BLaER1 treated with 17β-estradiol and CSF1 and Interleukin-3, amounts not matched to agents 10 nM and 100 nM (cell line): ENCODE results near the gene RNASEH2A.

Experiments used
- H3K27ac ChIP-seq, 11 experiments: shearing (Covaris generic); formaldehyde crosslinking; 2 replicates each; pipeline ENCODE4 v1.8.1; 2022
- H3K27me3 ChIP-seq, 11 experiments: shearing (Covaris generic); formaldehyde crosslinking; 2 replicates each; pipeline ENCODE4 v1.8.1; 2022
- H3K36me3 ChIP-seq, 11 experiments: shearing (Covaris generic); formaldehyde crosslinking; 2 replicates each; pipeline ENCODE4 v1.8.1; 2022
- H3K4me1 ChIP-seq, 10 experiments: shearing (Covaris generic); formaldehyde crosslinking; 2 replicates each; pipeline ENCODE4 v1.8.1; 2022
- H3K4me2 ChIP-seq, 11 experiments: shearing (Covaris generic); formaldehyde crosslinking; 2 replicates each; pipeline ENCODE4 v1.8.1; 2022
- H3K4me3 ChIP-seq, 10 experiments: shearing (Covaris generic); formaldehyde crosslinking; 2 replicates each; pipeline ENCODE4 v1.8.1; 2022
- H3K9ac ChIP-seq, 11 experiments: shearing (Covaris generic); formaldehyde crosslinking; 2 replicates each; pipeline ENCODE4 v1.8.1; 2022
- H3K9me3 ChIP-seq, 11 experiments: shearing (Covaris generic); formaldehyde crosslinking; replicated peaks in 1 of 11; 2 replicates each; pipeline ENCODE4 v1.8.1; 2022
- H4K20me1 ChIP-seq, 11 experiments: shearing (Covaris generic); formaldehyde crosslinking; 2 replicates each; pipeline ENCODE4 v1.8.1; 2022
- Cebpa-rat ChIP-seq, 11 experiments: shearing (Covaris generic); IDR thresholded peaks; 2 replicates each; pipeline ENCODE4 v1.8.1; 2022

The RNASEH2A gene

DNA sequence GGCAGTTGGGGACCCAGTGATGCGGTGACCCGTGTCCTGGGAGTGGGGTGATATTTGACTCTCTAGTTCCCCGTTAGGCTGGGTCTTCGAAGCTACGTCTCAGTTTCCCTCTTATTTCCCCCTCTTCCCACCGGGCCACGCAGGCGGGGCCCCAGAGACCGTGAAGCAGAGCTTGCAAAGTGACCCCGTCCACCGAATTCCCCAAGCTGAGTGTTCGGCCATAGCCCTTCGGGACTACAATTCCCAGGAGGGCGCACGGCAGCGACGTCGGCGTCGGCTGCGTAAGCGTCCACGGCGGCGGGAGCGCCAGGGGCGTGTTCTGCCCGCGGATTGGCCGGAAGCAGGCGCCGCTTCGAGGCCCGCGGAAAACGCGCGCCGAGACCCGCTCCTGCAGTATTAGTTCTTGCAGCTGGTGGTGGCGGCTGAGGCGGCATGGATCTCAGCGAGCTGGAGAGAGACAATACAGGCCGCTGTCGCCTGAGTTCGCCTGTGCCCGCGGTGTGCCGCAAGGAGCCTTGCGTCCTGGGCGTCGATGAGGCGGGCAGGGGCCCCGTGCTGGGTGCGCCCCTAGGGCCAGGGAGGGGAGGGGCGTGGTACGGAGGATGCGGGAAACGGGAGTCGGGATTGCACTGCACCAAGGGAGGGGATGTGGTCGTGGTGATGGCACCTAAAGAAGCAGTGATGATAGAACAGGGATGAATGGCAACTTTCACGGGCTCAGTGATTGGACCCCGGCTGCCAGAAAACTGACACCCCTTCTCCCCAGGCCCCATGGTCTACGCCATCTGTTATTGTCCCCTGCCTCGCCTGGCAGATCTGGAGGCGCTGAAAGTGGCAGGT, at the start of gene RNASEH2A:
Gene RNASEH2A, plus strand, starts transcription at position 343 of the 840 bp plus-strand sequence. Its CDS starts 90 bp downstream, at position 433.
- H3K4me1 ChIP-seq: peaks cover 17 to 50% (median 37%) of the 10 kb centered on the region in 10 experiments
- peak within 1 kb of the TSS; percentile 23 to 85 (median 76); a peak in 21 of 22 replicates for H3K27ac ChIP-seq

GRCh38 chr19:12757544-12758274, 48.7 kb upstream of the RNASEH2A start:
- peak overlapping the region in 10 of 11 experiments; percentile 14 to 62 (median 44); a peak in 11 of 22 replicates for H3K9ac ChIP-seq
- TF ChIP-seq Cebpa-rat (IDR thresholded peaks at IDR 0.05): no peak
- H3K27ac ChIP-seq: peak overlapping the region in 3 of 11 experiments; percentile 29 to 46 (median 42); a peak in 3 of 22 replicates
- peak overlapping the region in 6 of 10 experiments; percentile 22 to 45 (median 40); a peak in 8 of 20 replicates for H3K4me3 ChIP-seq
- peaks cover 0 to 29% (median 18%) of the 10 kb centered on the region in 10 experiments; a peak in 17 of 20 replicates for H3K4me1 ChIP-seq
- peaks cover 0 to 3% (median 0%) of the 10 kb centered on the region in 11 experiments; a peak in 1 of 22 replicates for H3K36me3 ChIP-seq
- H3K27me3 ChIP-seq: no peaks in the 10 kb centered on the region
- peak overlapping the region; percentile 65 to 90 (median 78) for H3K4me2 ChIP-seq
- no peaks in the 10 kb centered on the region for H4K20me1 ChIP-seq
- no peaks in the 10 kb centered on the region for H3K9me3 ChIP-seq

More for the DNA sequence above, at the start of gene RNASEH2A:
- H3K27me3 ChIP-seq: no peaks in the 10 kb centered on the region
- H3K4me3 ChIP-seq: peak within 1 kb of the TSS; percentile 60 to 83 (median 70)
- H4K20me1 ChIP-seq: no peaks in the 10 kb centered on the region
- H3K9ac ChIP-seq: peak within 1 kb of the TSS; percentile 72 to 88 (median 85)
- no peaks in the 10 kb centered on the region for H3K9me3 ChIP-seq
- H3K36me3 ChIP-seq: peaks cover 0 to 43% (median 37%) of the 10 kb centered on the region in 11 experiments; a peak in 18 of 22 replicates
- peak within 1 kb of the TSS; percentile 93 to 99 (median 98) for H3K4me2 ChIP-seq
- no peak for TF ChIP-seq Cebpa-rat (IDR thresholded peaks at IDR 0.05)

GRCh38 chr19:12759686-12760085, 46.7 kb upstream of the RNASEH2A start:
- H3K36me3 ChIP-seq: peaks cover 0 to 11% (median 6%) of the 10 kb centered on the region in 11 experiments; a peak in 11 of 22 replicates

DNA sequence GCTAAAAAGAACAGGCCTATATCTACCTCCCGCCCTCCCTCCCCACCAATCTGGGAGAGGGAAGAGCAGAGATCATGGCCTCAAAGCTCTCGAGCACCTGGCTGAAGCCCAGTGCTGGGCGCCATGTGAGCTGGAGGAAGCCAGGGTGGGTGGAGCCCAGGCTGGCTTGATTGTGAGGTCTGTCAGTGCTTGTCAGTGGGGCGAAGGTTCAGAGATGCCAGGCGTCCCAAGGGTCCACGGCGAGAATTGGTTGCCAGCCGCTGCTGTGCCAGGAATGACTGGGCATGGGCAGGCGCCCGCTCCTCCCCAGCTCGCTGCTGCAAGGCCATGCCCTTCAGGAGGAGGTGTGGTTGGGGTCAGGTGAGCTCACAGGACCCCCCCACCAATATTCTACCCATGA, 43.3 kb upstream of the RNASEH2A start:
- H3K4me3 ChIP-seq: no peak overlapping the region
- H3K9ac ChIP-seq: no peak overlapping the region
- no peak overlapping the region for H3K27ac ChIP-seq
- no peak for TF ChIP-seq Cebpa-rat (IDR thresholded peaks at IDR 0.05)
- H3K27me3 ChIP-seq: no peaks in the 10 kb centered on the region
- H4K20me1 ChIP-seq: peaks cover 0 to 6% (median 0%) of the 10 kb centered on the region in 11 experiments; a peak in 2 of 22 replicates
- peaks cover 0 to 13% (median 6%) of the 10 kb centered on the region in 11 experiments; a peak in 11 of 22 replicates for H3K36me3 ChIP-seq
- H3K9me3 ChIP-seq: no peaks in the 10 kb centered on the region
- peaks cover 0 to 8% (median 4%) of the 10 kb centered on the region in 10 experiments; a peak in 7 of 20 replicates for H3K4me1 ChIP-seq
- no peak overlapping the region for H3K4me2 ChIP-seq

More at GRCh38 chr19:12759686-12760085, 46.7 kb upstream of the RNASEH2A start:
- H3K27me3 ChIP-seq: no peaks in the 10 kb centered on the region
- no peak overlapping the region for H3K4me3 ChIP-seq
- no peak overlapping the region for H3K9ac ChIP-seq
- H3K9me3 ChIP-seq: no peaks in the 10 kb centered on the region
- H3K4me2 ChIP-seq: no peak overlapping the region
- H4K20me1 ChIP-seq: no peaks in the 10 kb centered on the region
- H3K27ac ChIP-seq: no peak overlapping the region
- no peak for TF ChIP-seq Cebpa-rat (IDR thresholded peaks at IDR 0.05)
- peaks cover 0 to 20% (median 16%) of the 10 kb centered on the region in 10 experiments; a peak in 17 of 20 replicates for H3K4me1 ChIP-seq

- no peak for TF ChIP-seq Cebpa-rat (IDR thresholded peaks at IDR 0.05)
- Histone ChIP-seq H3K27me3 (no peaks in the 10 kb centered on the region), H3K36me3 (peaks cover 0 to 13% (median 6%) of the 10 kb centered on the region in 11 experiments; a peak in 11 of 22 replicates), H3K4me3 (no peak overlapping the region), H3K9me3 (no peaks in the 10 kb centered on the region), H4K20me1 (peaks cover 0 to 7% (median 0%) of the 10 kb centered on the region in 11 experiments; a peak in 3 of 22 replicates), H3K9ac (no peak overlapping the region), H3K4me2 (no peak overlapping the region), H3K27ac (no peak overlapping the region), H3K4me1 (peaks cover 6 to 15% (median 10%) of the 10 kb centered on the region in 10 experiments)
Measured at GRCh38 chr19:12764698-12765097, 41.7 kb upstream of the RNASEH2A start.

DNA sequence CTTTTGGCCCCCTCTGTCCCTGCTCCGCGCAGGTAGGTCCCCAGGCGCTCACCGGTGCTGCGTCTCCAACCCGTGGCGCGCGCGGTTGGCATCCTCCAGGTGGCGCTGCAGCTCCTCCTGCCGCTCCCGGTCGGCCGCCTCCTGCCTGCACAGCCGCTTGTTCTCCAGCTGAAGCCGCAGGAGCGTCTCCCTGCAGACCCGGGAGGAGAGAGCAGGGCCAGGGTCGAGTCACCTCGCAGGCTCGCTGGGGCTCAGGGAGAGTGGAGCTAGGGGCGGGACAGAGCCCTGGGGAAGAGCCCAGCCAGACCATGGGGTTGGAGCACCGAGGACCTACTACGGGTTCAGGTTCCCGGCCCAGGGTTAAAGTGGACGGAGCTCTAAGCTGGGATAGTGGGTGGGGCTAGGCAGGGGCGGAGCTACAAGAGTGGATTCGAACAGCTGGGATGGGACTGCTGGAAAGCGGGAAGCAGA, 40.3 kb upstream of the RNASEH2A start:
- TF ChIP-seq Cebpa-rat (IDR thresholded peaks at IDR 0.05): no peak
- Histone ChIP-seq H3K4me2 (peak overlapping the region; percentile 65 to 93 (median 79)), H3K4me3 (peak overlapping the region; percentile 33 to 69 (median 52); a peak in 17 of 20 replicates), H3K9ac (peak overlapping the region in 10 of 11 experiments; percentile 3 to 61 (median 32); a peak in 12 of 22 replicates), H4K20me1 (peaks cover 0 to 19% (median 0%) of the 10 kb centered on the region in 11 experiments; a peak in 5 of 22 replicates), H3K9me3 (no peaks in the 10 kb centered on the region), H3K27me3 (no peaks in the 10 kb centered on the region), H3K36me3 (peaks cover 0 to 13% (median 6%) of the 10 kb centered on the region in 11 experiments; a peak in 11 of 22 replicates), H3K27ac (no peak overlapping the region), H3K4me1 (peaks cover 12 to 24% (median 17%) of the 10 kb centered on the region in 10 experiments)

GRCh38 chr19:12767150-12767549, 39.2 kb upstream of the RNASEH2A start:
- Histone ChIP-seq H3K27me3 (no peaks in the 10 kb centered on the region), H3K9me3 (no peaks in the 10 kb centered on the region), H3K9ac (0 out of 22 replicates have a peak overlapping the region, but pooled peaks of 1 of the 11 experiments have one; percentile 14), H3K4me1 (peaks cover 12 to 32% (median 24%) of the 10 kb centered on the region in 10 experiments), H3K4me3 (no peak overlapping the region), H3K27ac (no peak overlapping the region), H3K4me2 (no peak overlapping the region), H4K20me1 (peaks cover 0 to 23% (median 0%) of the 10 kb centered on the region in 11 experiments; a peak in 5 of 22 replicates), H3K36me3 (peaks cover 0 to 13% (median 6%) of the 10 kb centered on the region in 11 experiments; a peak in 11 of 22 replicates)
- no peak for TF ChIP-seq Cebpa-rat (IDR thresholded peaks at IDR 0.05)

DNA sequence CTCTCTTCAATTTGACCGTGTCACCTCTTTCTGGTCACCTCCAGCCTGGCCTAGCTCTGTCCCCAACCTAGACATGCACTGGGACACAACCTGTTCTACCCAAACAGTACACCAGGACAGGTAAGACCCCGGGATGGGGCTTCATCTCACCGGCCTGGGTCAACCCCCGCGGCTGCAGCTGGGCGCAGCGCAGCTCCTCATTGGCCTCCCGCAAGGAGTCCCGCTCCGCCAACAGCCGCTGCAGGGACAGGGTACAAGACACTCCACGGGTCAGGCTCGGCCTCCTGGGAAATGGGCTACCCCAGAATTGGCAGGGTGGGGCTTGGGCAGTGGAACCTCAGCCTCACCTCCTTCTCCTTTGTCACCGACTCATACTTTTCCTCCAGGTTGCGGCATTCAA, 38.7 kb upstream of the RNASEH2A start:
- Histone ChIP-seq H3K27me3 (no peaks in the 10 kb centered on the region), H4K20me1 (peaks cover 0 to 24% (median 0%) of the 10 kb centered on the region in 11 experiments; a peak in 6 of 22 replicates), H3K36me3 (peaks cover 0 to 13% (median 6%) of the 10 kb centered on the region in 11 experiments; a peak in 11 of 22 replicates), H3K9ac (peak overlapping the region in 1 of 11 experiments; percentile 14; a peak in 1 of 22 replicates), H3K27ac (no peak overlapping the region), H3K9me3 (no peaks in the 10 kb centered on the region), H3K4me1 (peaks cover 14 to 36% (median 28%) of the 10 kb centered on the region in 10 experiments), H3K4me2 (no peak overlapping the region), H3K4me3 (no peak overlapping the region)
- no peak for TF ChIP-seq Cebpa-rat (IDR thresholded peaks at IDR 0.05)
